HAP-1 (cell line): Measurements from ENCODE around the gene CCZ1B.
"Not testable (repeated sequence)": the region's sequence is repeated elsewhere in the genome, so short reads cannot be mapped to it uniquely, and the experiment has no call there.

Experiments
- DNase-seq, 2 experiments: peaks; one replicate each; pipeline ENCODE4 v3.0.0-alpha.2; 2016 to 2020; ENCODE audit warnings: low spot score in 2 of 2
- H3K27me3 ChIP-seq: fragments of 250-450 bp; sonication (Bioruptor Pico); 2 replicates; pipeline ENCODE4 v1.5.1; 2020; ENCODE audit warnings: low read depth, mild to moderate bottlenecking, moderate library complexity
- H3K36me3 ChIP-seq: fragments of 250-450 bp; sonication (Bioruptor Pico); replicated peaks from 2 replicates; pipeline ENCODE4 v1.5.1; 2020; ENCODE audit warnings: mild to moderate bottlenecking
- H3K4me1 ChIP-seq: fragments of 250-450 bp; sonication (Bioruptor Pico); 2 replicates; pipeline ENCODE4 v1.5.1; 2020; ENCODE audit warnings: mild to moderate bottlenecking
- H3K4me3 ChIP-seq: fragments of 250-450 bp; sonication (Bioruptor Pico); 2 replicates; pipeline ENCODE4 v1.5.1; 2020; ENCODE audit warnings: mild to moderate bottlenecking, moderate library complexity
- H3K9me3 ChIP-seq: fragments of 250-450 bp; sonication (Bioruptor Pico); 2 replicates; pipeline ENCODE4 v1.5.1; 2020; ENCODE audit warnings: mild to moderate bottlenecking, moderate library complexity
- in situ Hi-C: fragments of 300-500 bp; cut with MboI; formaldehyde crosslinking; loops from 3 replicates; pipeline ENCODE4 v1.14.3; 2020; ENCODE audit warnings: low sequenced_read_pairs, inconsistent platforms, mixed read lengths

Gene CCZ1B

GRCh38 chr7:6845971-6846449 is 19.9 kb upstream of the CCZ1B start:
- H3K27me3 ChIP-seq, H3K9me3 ChIP-seq, H3K4me3 ChIP-seq, H3K36me3 ChIP-seq, in situ Hi-C loops, H3K4me1 ChIP-seq, DNase-seq: not testable (repeated sequence)

GRCh38 chr7:6843654-6844053 is 17.6 kb upstream of the CCZ1B start:
- in situ Hi-C loops, H3K9me3 ChIP-seq, H3K4me1 ChIP-seq, H3K4me3 ChIP-seq, DNase-seq, H3K36me3 ChIP-seq, H3K27me3 ChIP-seq: not testable (repeated sequence)

DNA sequence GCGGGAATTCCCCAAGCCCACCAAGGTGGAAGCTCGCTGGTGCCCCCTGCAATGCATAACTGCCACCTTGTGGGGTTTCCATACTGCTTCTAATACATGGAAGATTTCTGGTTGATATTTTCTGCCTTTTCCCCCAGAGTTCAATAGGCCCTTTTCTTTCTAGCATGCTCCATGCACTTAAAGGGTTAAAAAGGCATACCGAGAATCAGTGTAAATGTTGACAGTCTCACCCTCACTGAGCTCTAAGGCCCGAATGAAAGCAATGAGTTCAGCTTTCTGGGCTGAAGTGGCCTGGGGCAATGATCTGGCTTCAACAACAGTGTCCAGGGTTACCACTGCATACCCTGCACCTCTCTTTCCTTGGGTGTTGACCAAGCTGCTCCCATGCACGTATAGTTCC is 17.0 kb upstream of the CCZ1B start:
- H3K9me3 ChIP-seq, H3K27me3 ChIP-seq, DNase-seq, H3K36me3 ChIP-seq, H3K4me3 ChIP-seq, H3K4me1 ChIP-seq, in situ Hi-C loops: not testable (repeated sequence)

DNA sequence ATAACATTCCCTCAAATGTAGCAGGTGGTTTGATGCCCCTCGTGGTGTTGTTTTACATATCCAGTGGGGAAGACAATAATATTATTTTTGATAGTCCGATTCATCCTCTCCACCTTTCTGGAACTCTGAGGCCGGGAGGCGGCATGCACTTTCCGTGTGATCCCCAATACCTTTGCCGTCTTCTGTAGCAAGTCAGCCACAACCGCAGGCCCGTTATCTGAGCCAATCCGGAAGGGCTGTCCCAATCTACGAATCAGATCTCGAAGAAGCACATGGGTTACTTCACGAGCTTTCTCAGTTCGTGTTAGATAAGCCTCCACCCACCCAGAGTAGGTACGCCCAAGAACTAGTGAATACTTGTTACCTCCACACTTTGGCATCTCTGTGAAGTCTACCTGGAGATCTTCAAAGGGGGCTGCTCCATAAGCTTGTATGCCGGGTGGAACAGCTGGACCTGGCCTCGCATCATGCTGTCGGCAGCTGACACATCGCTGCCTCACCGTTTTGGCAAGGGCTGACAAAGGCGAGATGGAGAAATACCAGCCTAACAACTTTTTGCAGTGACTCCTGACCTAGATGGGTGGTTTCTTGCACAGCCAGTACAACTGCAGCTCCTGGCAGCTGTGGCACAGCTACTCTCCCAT is 16.3 kb upstream of the CCZ1B start:
- DNase-seq, H3K4me1 ChIP-seq, H3K36me3 ChIP-seq, in situ Hi-C loops, H3K9me3 ChIP-seq, H3K27me3 ChIP-seq, H3K4me3 ChIP-seq: not testable (repeated sequence)

DNA sequence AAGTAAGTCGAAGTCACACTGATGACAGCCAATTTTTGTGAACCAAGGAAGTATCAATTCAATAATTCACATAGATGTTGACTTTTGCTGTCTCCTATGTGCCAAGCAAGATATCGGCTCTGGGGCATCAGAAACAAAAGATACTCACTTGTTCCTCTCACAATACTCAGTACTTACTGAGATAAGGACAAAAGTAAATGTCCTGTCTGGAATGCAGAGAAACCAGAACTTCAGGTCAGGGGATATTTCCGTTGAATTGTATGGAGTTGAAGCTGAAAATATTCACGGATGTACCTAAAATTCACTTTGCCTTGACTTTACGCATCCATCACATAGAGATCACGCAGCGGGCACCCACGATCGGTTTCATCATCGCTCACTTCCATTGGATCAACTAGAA is 11.0 kb upstream of the CCZ1B start:
- H3K36me3 ChIP-seq: not testable (repeated sequence)

DNA sequence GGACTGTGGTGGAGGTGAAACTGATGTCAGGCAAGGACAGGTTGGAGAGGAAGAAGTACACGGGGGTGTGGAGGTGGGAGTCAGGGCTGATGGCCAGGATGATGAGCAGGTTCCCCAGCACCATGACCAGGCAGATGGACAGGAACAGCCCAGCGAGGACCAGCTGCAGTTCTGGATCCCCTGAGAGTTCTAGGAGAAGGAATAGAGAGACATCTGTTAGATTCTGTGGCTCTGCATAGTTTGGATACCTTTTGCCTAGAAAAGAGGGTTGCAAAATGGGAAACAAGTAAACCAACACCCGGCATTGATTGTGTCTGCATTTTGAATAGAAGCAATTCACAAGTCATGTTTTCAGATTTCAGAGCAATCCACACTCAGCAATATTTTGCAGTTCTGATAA is 9.4 kb upstream of the CCZ1B start:
- DNase-seq, H3K4me3 ChIP-seq, in situ Hi-C loops, H3K4me1 ChIP-seq, H3K36me3 ChIP-seq, H3K9me3 ChIP-seq, H3K27me3 ChIP-seq: not testable (repeated sequence)

More for the DNA sequence above, 11.0 kb upstream of the CCZ1B start:
- H3K4me1 ChIP-seq, DNase-seq, in situ Hi-C loops, H3K4me3 ChIP-seq, H3K27me3 ChIP-seq, H3K9me3 ChIP-seq: not testable (repeated sequence)

GRCh38 chr7:6833636-6834035 is 7.6 kb upstream of the CCZ1B start:
- DNase-seq: no peak
- H3K9me3 ChIP-seq: no peaks in the 10 kb centered on the region
- H3K36me3 ChIP-seq: no peaks in the 10 kb centered on the region
- no peak overlapping the region for H3K4me3 ChIP-seq
- no peaks in the 10 kb centered on the region for H3K4me1 ChIP-seq
- 0 out of 2 replicates have a peak, but pooled peaks cover 5% of the 10 kb centered on the region for H3K27me3 ChIP-seq
- in situ Hi-C loops: no loop called here

GRCh38 chr7:6831018-6831725 is 5.1 kb upstream of the CCZ1B start:
- no peak overlapping the region for H3K4me3 ChIP-seq
- no peaks in the 10 kb centered on the region for H3K36me3 ChIP-seq
- 0 out of 2 replicates have a peak, but pooled peaks cover 5% of the 10 kb centered on the region for H3K27me3 ChIP-seq
- no peaks in the 10 kb centered on the region for H3K4me1 ChIP-seq
- in situ Hi-C loops: no loop called here
- H3K9me3 ChIP-seq: no peaks in the 10 kb centered on the region
- no peak for DNase-seq

DNA sequence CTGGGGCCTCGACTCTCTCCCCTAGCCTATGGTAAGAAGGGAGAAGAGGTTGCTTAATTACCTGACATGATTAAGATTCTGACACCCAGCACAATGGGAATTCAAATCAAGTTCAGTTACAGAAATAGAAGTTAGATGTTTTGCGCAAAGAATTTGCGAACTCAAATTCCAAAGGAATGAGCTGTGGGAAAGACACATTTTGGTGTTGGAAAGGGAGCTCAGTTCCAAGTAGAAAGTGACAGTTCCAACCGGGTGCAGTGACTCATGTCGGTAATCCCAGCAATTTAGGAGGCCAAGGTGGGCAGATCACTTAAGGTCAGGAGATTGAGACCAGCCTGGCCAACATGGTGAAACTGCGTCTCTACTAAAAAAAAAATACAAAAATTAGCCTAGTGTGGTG is 4.0 kb upstream of the CCZ1B start:
- in situ Hi-C loops, H3K36me3 ChIP-seq, H3K4me3 ChIP-seq, DNase-seq, H3K4me1 ChIP-seq, H3K9me3 ChIP-seq, H3K27me3 ChIP-seq: not testable (repeated sequence)

DNA sequence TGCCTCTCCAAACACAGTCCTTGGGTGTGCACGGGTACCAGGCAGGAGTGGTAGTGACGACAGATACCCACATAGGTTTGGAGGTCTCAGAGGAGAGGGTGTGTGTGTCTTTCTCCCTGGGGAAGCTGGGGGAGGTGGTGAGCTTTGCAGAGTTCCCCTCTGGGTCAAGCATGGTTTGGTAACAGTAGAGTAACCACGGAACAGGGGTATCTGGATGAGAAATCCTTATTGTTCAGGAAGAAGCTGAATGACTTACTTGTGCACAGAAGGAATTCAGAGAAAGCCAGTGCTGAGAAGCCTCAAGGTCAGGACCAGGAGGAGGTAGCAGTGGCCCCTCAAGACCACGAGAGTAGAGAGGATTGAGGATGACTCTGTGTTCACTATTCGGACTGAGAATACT is 3.5 kb upstream of the CCZ1B start:
- DNase-seq, H3K36me3 ChIP-seq, in situ Hi-C loops, H3K4me3 ChIP-seq, H3K4me1 ChIP-seq, H3K27me3 ChIP-seq, H3K9me3 ChIP-seq: not testable (repeated sequence)

- H3K9me3 ChIP-seq, H3K4me3 ChIP-seq, H3K36me3 ChIP-seq, in situ Hi-C loops, H3K27me3 ChIP-seq, H3K4me1 ChIP-seq: not testable (repeated sequence)
- DNase-seq: peak in 1 of 2 experiments; percentile 16
Observed at GRCh38 chr7:6827180-6827579, 1.1 kb upstream of the CCZ1B start.

DNA sequence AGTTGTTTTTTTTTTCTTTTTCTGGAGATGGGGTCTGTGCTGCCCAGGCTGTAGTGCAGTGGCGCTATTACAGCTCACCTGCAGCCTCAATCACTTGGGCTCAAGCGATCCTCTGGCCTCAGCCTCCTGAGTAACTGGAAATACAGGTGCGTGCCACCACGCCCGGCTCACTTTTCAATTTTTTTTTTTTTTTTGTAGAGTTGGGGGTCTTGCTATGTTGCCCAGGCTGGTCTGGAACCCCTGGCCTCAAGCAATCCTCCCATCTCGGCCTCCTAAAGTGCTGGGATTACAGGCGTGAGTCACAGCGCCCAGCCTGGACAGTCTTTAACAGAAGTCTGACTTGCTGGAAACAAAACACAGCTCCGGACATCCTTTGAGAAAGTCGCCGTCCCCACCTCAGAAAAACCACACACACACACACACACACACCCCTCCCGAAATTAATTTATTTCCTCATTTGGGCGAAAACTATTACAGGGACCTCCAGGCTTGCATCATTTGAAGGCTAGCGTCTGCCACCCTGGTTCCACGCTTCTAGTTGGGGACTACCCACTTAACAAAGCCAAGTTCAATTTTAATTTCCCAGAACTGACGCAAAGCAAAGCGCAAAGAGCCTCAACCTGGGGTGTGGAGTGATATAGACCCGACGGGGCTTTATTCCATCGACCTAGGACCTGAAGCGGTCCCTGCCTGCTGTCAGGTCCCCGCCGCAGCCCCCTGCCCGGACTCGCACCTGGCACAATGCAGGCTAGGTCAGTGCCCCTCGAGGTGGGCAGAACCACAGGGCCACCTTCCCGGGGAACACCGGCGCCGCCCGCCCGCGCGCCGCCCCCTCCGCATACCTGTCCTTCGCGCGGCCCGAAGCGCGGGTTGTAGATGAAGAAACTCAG is 594 bp downstream of the CCZ1B start:
- H3K27me3 ChIP-seq, H3K9me3 ChIP-seq, in situ Hi-C loops, H3K36me3 ChIP-seq, H3K4me1 ChIP-seq, DNase-seq: not testable (repeated sequence)
- peak overlapping the region; percentile 45 for H3K4me3 ChIP-seq

DNA sequence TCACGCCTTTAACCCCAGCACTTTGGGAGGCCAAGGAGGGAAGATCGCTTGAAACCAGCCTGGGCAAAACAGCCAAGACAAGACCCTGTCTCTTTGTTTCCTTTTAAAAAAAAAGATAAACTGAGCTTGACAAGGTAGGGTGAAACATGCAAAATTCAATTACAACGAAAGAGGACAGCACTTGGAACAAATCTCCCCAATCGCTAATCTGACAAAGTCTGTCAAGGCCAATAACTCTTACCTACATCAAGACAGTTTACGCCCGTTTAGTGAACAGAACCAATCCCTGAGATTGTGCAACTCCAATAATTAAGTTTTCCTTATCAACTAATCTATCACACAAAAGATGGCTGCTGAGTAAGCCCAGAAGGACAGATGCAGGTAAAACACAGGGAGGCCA is 4.5 kb downstream of the CCZ1B start:
- H3K27me3 ChIP-seq, DNase-seq, H3K36me3 ChIP-seq, H3K4me1 ChIP-seq, H3K9me3 ChIP-seq, H3K4me3 ChIP-seq, in situ Hi-C loops: not testable (repeated sequence)

GRCh38 chr7:6815470-6815869 is 10.6 kb downstream of the CCZ1B start:
- in situ Hi-C loops, H3K9me3 ChIP-seq, DNase-seq, H3K4me3 ChIP-seq, H3K36me3 ChIP-seq, H3K4me1 ChIP-seq, H3K27me3 ChIP-seq: not testable (repeated sequence)
